ENCODE measurements around the gene AGBL3. TPM values are rescaled to one million over a fixed set of nuclear protein-coding genes. Genes with fewer than 3 reads are reported as not detected.

Gene AGBL3
- total RNA-seq, 1 experiment from 2014 or later = 1.0 TPM

Other genes starting within 250 kb of the AGBL3 start
- gene CALD1, start 206.9 kb upstream of the AGBL3 start, total RNA-seq (2014; rRNA removed) = 188 and 230 TPM in 2 replicates
- gene TMEM140, start 161.6 kb downstream of the AGBL3 start, total RNA-seq (2014; rRNA removed) = 3.4 and 5.0 TPM in 2 replicates
- gene CYREN, start 184.2 kb downstream of the AGBL3 start, total RNA-seq (2014; rRNA removed) = 74.4 and 79.0 TPM in 2 replicates
- gene WDR91, start 225.0 kb downstream of the AGBL3 start, total RNA-seq (2014; rRNA removed) = 6.4 and 6.9 TPM in 2 replicates
- not detected in 2 replicates for gene STRA8, start 247.3 kb downstream of the AGBL3 start, total RNA-seq (2014; rRNA removed)